NCI-H187 treated with DMSO at 0.1 percent for 48 hours (cell line): ENCODE measurements around the gene UPK3BL2.
"Not testable (repeated sequence)": the region's sequence is repeated elsewhere in the genome, so short reads cannot be mapped to it uniquely, and the experiment has no call there.

Experiments
- DNase-seq: peaks from one replicate; lab custom pipeline; 2025; lab: John Stamatoyannopoulos, UW

Gene UPK3BL2

GRCh38 chr7:102494026-102494425 lies 49.5 kb downstream of the UPK3BL2 start:
- DNase-seq, result not testable (repeated sequence)

- DNase-seq, result not testable (repeated sequence)
These were observed 50.1 kb downstream of the UPK3BL2 start for GRCh38 chr7:102493220-102493935.

- DNase-seq, result not testable (repeated sequence)
These were observed 52.9 kb downstream of the UPK3BL2 start for GRCh38 chr7:102490529-102491075.
